ENCODE results near the gene RGMA. TPM values are rescaled to one million over a fixed set of nuclear protein-coding genes. Genes with fewer than 3 reads are reported as not detected.

Gene RGMA
- total RNA-seq, 1 donor, result 6.1 TPM

DNA sequence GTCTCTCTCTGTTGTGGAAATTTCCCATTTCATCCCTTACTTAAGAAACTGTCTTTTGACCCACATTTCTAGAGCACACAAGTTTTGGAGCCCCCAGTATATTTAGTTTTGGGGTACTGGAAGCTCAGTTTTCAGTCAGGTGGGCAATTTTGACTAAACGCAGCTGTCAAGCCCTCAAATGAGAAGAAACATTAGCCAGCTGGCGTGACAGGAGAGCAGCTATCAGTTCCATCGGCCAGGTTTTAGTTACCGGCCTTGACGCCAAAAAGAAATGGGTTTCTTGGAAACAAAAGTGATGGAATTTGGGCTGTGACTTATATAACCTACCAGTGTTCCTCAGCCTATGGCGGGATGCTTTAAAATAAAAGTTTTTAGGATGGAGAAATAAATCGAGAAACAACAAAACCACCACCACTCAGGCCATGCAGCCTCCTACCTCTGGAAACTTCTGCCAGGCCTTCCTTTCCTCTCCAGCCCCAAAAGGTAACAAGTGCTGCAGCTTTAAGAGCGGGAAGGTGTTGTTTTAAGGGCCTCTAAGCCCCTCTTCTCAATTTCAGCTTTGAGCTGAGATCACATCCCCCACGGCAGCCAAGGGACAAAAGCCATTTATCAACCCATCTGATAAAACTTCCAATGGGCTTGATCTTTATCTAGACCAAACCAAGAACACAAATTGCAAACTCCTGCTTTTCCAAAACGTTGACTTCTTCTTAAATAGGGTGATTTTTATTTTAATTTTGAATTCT lies 18.3 kb downstream of the RGMA start:
- H3K4me3 ChIP-seq (ENCODE audit: low read depth, low read length), result peak overlapping the region; percentile 86
- no peak for TF ChIP-seq CTCF (IDR thresholded peaks at IDR 0.05; ENCODE audit: insufficient read depth, low read length)
- DNase-seq (ENCODE audit: low read depth), result no peak

DNA sequence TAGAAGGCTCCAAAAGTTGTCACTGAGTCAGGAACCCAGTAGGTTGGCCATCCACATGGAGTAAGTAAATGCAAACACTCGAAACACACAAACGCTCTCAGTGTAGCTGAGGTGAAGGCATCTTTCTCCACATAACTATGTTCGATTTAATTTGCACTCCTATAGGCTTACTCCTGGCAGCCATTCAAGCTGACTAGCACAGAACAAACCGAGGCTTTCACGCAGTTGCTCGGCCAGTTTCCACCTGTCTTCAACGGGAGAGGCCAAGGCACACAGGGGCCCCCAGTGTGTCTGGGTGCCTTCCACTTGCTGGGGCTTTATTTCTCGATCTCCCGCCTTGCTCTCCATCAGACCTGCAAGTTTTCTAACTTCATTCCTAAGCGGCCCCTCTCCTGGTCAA lies 18.9 kb downstream of the RGMA start:
- no peak for DNase-seq (ENCODE audit: low read depth)
- no peak for TF ChIP-seq CTCF (IDR thresholded peaks at IDR 0.05; ENCODE audit: insufficient read depth, low read length)
- H3K4me3 ChIP-seq (ENCODE audit: low read depth, low read length), result no peak overlapping the region

- no peak overlapping the region for H3K4me3 ChIP-seq (ENCODE audit: low read depth, low read length)
- DNase-seq (ENCODE audit: low read depth), result no peak
- no peak for TF ChIP-seq CTCF (IDR thresholded peaks at IDR 0.05; ENCODE audit: insufficient read depth, low read length)
Observed at GRCh38 chr15:93068581-93069199, 20.3 kb downstream of the RGMA start.

DNA sequence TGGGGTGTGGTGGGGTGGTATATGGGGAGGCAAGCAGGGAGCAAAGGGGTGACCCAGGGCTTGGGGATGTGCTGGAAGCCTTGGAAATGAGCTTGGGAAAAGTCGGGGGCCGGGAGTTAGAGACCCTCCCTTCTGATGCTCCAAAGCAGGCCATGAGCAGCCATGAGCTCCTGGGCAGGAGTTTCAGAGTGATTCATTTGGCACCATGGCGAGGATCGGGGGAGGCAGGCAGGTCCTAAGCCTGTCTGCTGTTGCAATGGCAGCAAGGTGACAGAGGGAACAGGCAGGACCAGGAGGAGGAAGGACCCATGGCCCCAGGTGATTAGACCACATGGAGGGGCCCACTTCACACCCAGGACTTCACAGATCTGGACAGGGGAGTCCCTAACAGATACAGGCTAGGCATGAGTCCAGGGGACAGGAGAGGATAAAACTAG lies 21.3 kb downstream of the RGMA start:
- no peak for DNase-seq (ENCODE audit: low read depth)
- TF ChIP-seq CTCF (IDR thresholded peaks at IDR 0.05; ENCODE audit: insufficient read depth, low read length), result no peak
- no peak overlapping the region for H3K4me3 ChIP-seq (ENCODE audit: low read depth, low read length)

DNA sequence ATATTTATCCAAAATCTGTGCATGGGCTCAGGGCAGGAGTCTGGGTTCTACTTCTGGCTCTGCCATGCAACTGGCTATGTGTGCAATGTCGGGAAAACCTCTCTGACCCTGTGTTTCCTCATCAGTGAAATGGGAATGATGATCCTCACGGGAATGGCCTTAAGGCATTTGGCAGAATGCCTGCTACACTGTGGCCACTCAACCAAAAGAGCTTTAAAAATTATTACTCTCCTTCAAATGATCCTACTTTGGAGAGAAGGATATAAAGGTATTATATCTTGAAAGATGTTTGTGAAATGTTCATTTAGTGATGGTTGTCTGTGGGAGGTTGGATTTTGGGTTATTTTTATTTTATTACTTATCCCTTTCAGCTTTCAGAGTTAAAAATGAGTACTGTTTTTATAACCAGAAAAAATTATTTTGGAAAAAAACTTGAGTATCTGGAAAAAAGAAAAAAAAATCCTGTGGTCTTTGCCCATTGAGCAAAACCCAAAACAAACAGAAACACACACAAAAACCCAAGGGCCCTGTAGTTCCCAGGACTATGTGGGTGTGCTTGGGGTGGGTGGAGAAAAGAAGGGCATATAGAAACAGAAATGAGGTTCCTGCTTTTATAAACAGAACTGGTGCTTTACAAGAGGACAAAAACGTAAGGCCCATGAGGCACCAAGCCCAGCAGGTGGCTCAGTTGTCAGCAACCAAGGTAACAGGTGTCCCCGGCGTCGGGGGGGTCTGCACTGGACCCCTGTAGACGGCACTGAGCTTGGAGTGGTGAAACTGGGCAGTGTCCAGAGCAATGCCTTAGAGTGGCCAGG lies 22.0 kb downstream of the RGMA start:
- TF ChIP-seq CTCF (IDR thresholded peaks at IDR 0.05; ENCODE audit: insufficient read depth, low read length), result no peak
- peak; percentile 37 for DNase-seq (ENCODE audit: low read depth)
- no peak overlapping the region for H3K4me3 ChIP-seq (ENCODE audit: low read depth, low read length)

GRCh38 chr15:93066224-93066681 lies 22.8 kb downstream of the RGMA start:
- no peak for DNase-seq (ENCODE audit: low read depth)
- no peak for TF ChIP-seq CTCF (IDR thresholded peaks at IDR 0.05; ENCODE audit: insufficient read depth, low read length)

More at GRCh38 chr15:93066224-93066681, 22.8 kb downstream of the RGMA start:
- no peak overlapping the region for H3K4me3 ChIP-seq (ENCODE audit: low read depth, low read length)
